ENCODE results near the gene PNKP.
"Not testable (repeated sequence)": the region's sequence is repeated elsewhere in the genome, so short reads cannot be mapped to it uniquely, and the experiment has no call there.

PNKP gene

GRCh38 chr19:49819452-49820115 is 47.8 kb downstream of the PNKP start:
- Mint-ChIP-seq H3K4me3 (peak overlapping the region; percentile 91), H3K4me1 (ENCODE audit: low read depth) (peaks cover 19% of the 10 kb centered on the region), H3K27ac (peak overlapping the region; percentile 94)
- H3K27me3 Mint-ChIP-seq (ENCODE audit: low read depth); H3K9me3 Mint-ChIP-seq; H3K36me3 Mint-ChIP-seq (ENCODE audit: low read depth): not testable (repeated sequence)

- H3K36me3 Mint-ChIP-seq (ENCODE audit: low read depth), result peaks cover 5% of the 10 kb centered on the region
- no peaks in the 10 kb centered on the region for H3K27me3 Mint-ChIP-seq (ENCODE audit: low read depth)
- H3K4me3 Mint-ChIP-seq, result peak overlapping the region; percentile 91
- peaks cover 20% of the 10 kb centered on the region for H3K4me1 Mint-ChIP-seq (ENCODE audit: low read depth)
- peak overlapping the region; percentile 94 for H3K27ac Mint-ChIP-seq
- H3K9me3 Mint-ChIP-seq, result no peaks in the 10 kb centered on the region
Measured at GRCh38 chr19:49818649-49819370, 48.6 kb downstream of the PNKP start.

- Mint-ChIP-seq H3K36me3 (ENCODE audit: low read depth) (peaks cover 5% of the 10 kb centered on the region), H3K27ac (peak within 1 kb of the TSS; percentile 94), H3K4me1 (ENCODE audit: low read depth) (peaks cover 25% of the 10 kb centered on the region), H3K27me3 (ENCODE audit: low read depth) (no peaks in the 10 kb centered on the region), H3K9me3 (no peaks in the 10 kb centered on the region), H3K4me3 (peak within 1 kb of the TSS; percentile 91)
Measured at GRCh38 chr19:49817964-49818648, 49.3 kb downstream of the PNKP start, which contains the start of gene MED25. Gene MED25, plus strand, starts transcription at chr19:49818289. Its CDS starts 53 bp downstream, at chr19:49818342.

- Mint-ChIP-seq H3K27ac (no peak overlapping the region), H3K36me3 (ENCODE audit: low read depth) (peaks cover 5% of the 10 kb centered on the region), H3K9me3 (no peaks in the 10 kb centered on the region), H3K4me1 (ENCODE audit: low read depth) (peaks cover 31% of the 10 kb centered on the region), H3K27me3 (ENCODE audit: low read depth) (no peaks in the 10 kb centered on the region), H3K4me3 (peak overlapping the region; percentile 28)
Measured at GRCh38 chr19:49816590-49816989, 50.8 kb downstream of the PNKP start.

GRCh38 chr19:49814010-49814409 is 53.4 kb downstream of the PNKP start:
- H3K27ac Mint-ChIP-seq, result peak overlapping the region; percentile 95
- peaks cover 27% of the 10 kb centered on the region for H3K4me1 Mint-ChIP-seq (ENCODE audit: low read depth)

GRCh38 chr19:49812997-49813861 is 54.1 kb downstream of the PNKP start, which contains the start of gene FUZ:
Gene FUZ, minus strand, starts transcription at chr19:49813292. Its CDS starts 186 bp downstream, at chr19:49813106.
- Mint-ChIP-seq H3K4me1 (ENCODE audit: low read depth) (peaks cover 28% of the 10 kb centered on the region), H3K4me3 (peak within 1 kb of the TSS; percentile 82)

More at GRCh38 chr19:49814010-49814409, 53.4 kb downstream of the PNKP start:
- no peaks in the 10 kb centered on the region for H3K36me3 Mint-ChIP-seq (ENCODE audit: low read depth)
- no peaks in the 10 kb centered on the region for H3K27me3 Mint-ChIP-seq (ENCODE audit: low read depth)
- no peaks in the 10 kb centered on the region for H3K9me3 Mint-ChIP-seq
- peak overlapping the region; percentile 51 for H3K4me3 Mint-ChIP-seq

GRCh38 chr19:49812452-49812996 is 54.9 kb downstream of the PNKP start:
- peak overlapping the region; percentile 82 for H3K4me3 Mint-ChIP-seq
- H3K4me1 Mint-ChIP-seq (ENCODE audit: low read depth), result peaks cover 30% of the 10 kb centered on the region
- H3K27ac Mint-ChIP-seq, result peak overlapping the region; percentile 95
- no peaks in the 10 kb centered on the region for H3K27me3 Mint-ChIP-seq (ENCODE audit: low read depth)
- no peaks in the 10 kb centered on the region for H3K9me3 Mint-ChIP-seq
- H3K36me3 Mint-ChIP-seq (ENCODE audit: low read depth), result no peaks in the 10 kb centered on the region

More at GRCh38 chr19:49812997-49813861, 54.1 kb downstream of the PNKP start, which contains the start of gene FUZ:
- no peaks in the 10 kb centered on the region for H3K27me3 Mint-ChIP-seq (ENCODE audit: low read depth)
- H3K9me3 Mint-ChIP-seq, result no peaks in the 10 kb centered on the region
- H3K27ac Mint-ChIP-seq, result peak within 1 kb of the TSS; percentile 95
- no peaks in the 10 kb centered on the region for H3K36me3 Mint-ChIP-seq (ENCODE audit: low read depth)

GRCh38 chr19:49811328-49811727 is 56.0 kb downstream of the PNKP start:
- peaks cover 26% of the 10 kb centered on the region for H3K4me1 Mint-ChIP-seq (ENCODE audit: low read depth)
- no peak overlapping the region for H3K27ac Mint-ChIP-seq
- no peaks in the 10 kb centered on the region for H3K9me3 Mint-ChIP-seq

More at GRCh38 chr19:49811328-49811727, 56.0 kb downstream of the PNKP start:
- H3K4me3 Mint-ChIP-seq, result peak overlapping the region; percentile 25
- H3K27me3 Mint-ChIP-seq (ENCODE audit: low read depth), result no peaks in the 10 kb centered on the region
- peaks cover 2% of the 10 kb centered on the region for H3K36me3 Mint-ChIP-seq (ENCODE audit: low read depth)

All from T-helper 1 cell treated with Interleukin-12 subunit alpha and Interleukin-12 subunit beta and Interleukin-4 antibody, amounts not matched to agents 30 μg/mL and 1 μg/mL, for 36 hours (primary cell).